OCI-LY7 (cell line): ENCODE data around the gene CASP8AP2.

Experiments
- CTCF ChIP-seq: fragments of 200-600 bp; sonication (generic); conservative IDR thresholded peaks from 2 replicates; pipeline ENCODE4 v1.5.1; 2014; ENCODE audit warnings: mild to moderate bottlenecking, antibody characterized with exemption, low read length, moderate library complexity, mixed read lengths
- EZH2phosphoT487 ChIP-seq: fragments of 200-600 bp; sonication (generic); IDR thresholded peaks from 2 replicates; pipeline ENCODE4 v1.6.1; 2018; ENCODE audit warnings: low read depth, borderline replicate concordance, mild to moderate bottlenecking, mixed run types, antibody characterized with exemption, low read length, moderate library complexity, mixed read lengths

GRCh38 chr6:89843070-89843469 is 13.4 kb downstream of the CASP8AP2 start:
- TF ChIP-seq CTCF (no peak), EZH2phosphoT487 (no peak)
